WTC11 (cell line): ENCODE data around the gene ELN. TPM values are rescaled to one million over a fixed set of nuclear protein-coding genes. Genes with fewer than 3 reads are reported as not detected.

Experiments
- ATAC-seq: fragments of 200-7000 bp; cut with Tn5 transposase; 2 replicates; pipeline ENCODE4 v1.10.0; 2021; ENCODE audit warnings: mild to moderate bottlenecking, moderate library complexity
- CTCF ChIA-PET: fragments of 300-600 bp; sonication (Branson Sonifier 250); formaldehyde crosslinking; loops from one replicate; lab custom pipeline; 2021; ENCODE audit warnings: antibody characterized with exemption; lab: Charles Lee
- POLR2A ChIA-PET: fragments of 350-600 bp; sonication (Branson Sonifier 250); formaldehyde crosslinking; loops from one replicate; lab custom pipeline; 2021; ENCODE audit warnings: antibody characterized with exemption; lab: Charles Lee
- DNase-seq: peaks from one replicate; pipeline ENCODE4 v3.0.0; 2021; ENCODE audit warnings: low spot score
- H3K27ac Mint-ChIP-seq: 2 replicates; pipeline ENCODE4 v1.8.0; 2021; ENCODE audit warnings: mixed read lengths
- H3K27me3 Mint-ChIP-seq: 2 replicates; pipeline ENCODE4 v1.8.0; 2021; ENCODE audit warnings: low read depth, mild to moderate bottlenecking, moderate library complexity, mixed read lengths
- H3K36me3 Mint-ChIP-seq: 2 replicates; pipeline ENCODE4 v1.8.0; 2021; ENCODE audit warnings: mixed read lengths
- H3K4me1 Mint-ChIP-seq: 2 replicates; pipeline ENCODE4 v1.8.0; 2022; ENCODE audit warnings: mixed read lengths
- H3K4me3 Mint-ChIP-seq: 2 replicates; pipeline ENCODE4 v1.8.0; 2021; ENCODE audit warnings: mild to moderate bottlenecking, moderate library complexity, mixed read lengths
- H3K9me3 Mint-ChIP-seq: 2 replicates; pipeline ENCODE4 v1.8.0; 2021; ENCODE audit warnings: mixed read lengths
- ATF6 ChIP-seq: sonication (generic); formaldehyde crosslinking; IDR thresholded peaks from 2 replicates; pipeline ENCODE4 v1.8.1; 2023; ENCODE audit warnings: mild to moderate bottlenecking, missing genetic modification reagents
- ESRRA ChIP-seq: sonication (generic); formaldehyde crosslinking; IDR thresholded peaks from 2 replicates; pipeline ENCODE4 v1.8.1; 2022; ENCODE audit warnings: mild to moderate bottlenecking, missing genetic modification reagents, borderline replicate concordance
- GTF2I ChIP-seq: fragments of 250-450 bp; sonication (Bioruptor Pico); conservative IDR thresholded peaks from 2 replicates; pipeline ENCODE4 v1.4.0; 2021; ENCODE audit warnings: mild to moderate bottlenecking
- HMGXB4 ChIP-seq: sonication (generic); formaldehyde crosslinking; IDR thresholded peaks from 2 replicates; pipeline ENCODE4 v1.8.1; 2023; ENCODE audit warnings: mild to moderate bottlenecking, moderate library complexity, missing genetic modification reagents
- JUN ChIP-seq: sonication (generic); formaldehyde crosslinking; IDR thresholded peaks from 2 replicates; pipeline ENCODE4 v1.8.0; 2023; ENCODE audit warnings: mild to moderate bottlenecking, missing genetic modification reagents
- TEAD1 ChIP-seq: sonication (generic); formaldehyde crosslinking; IDR thresholded peaks from 2 replicates; pipeline ENCODE4 v1.8.0; 2022; ENCODE audit warnings: mild to moderate bottlenecking, missing genetic modification reagents
- TEAD4 ChIP-seq: sonication (generic); formaldehyde crosslinking; IDR thresholded peaks from 2 replicates; pipeline ENCODE4 v1.8.0; 2022; ENCODE audit warnings: mild to moderate bottlenecking, missing genetic modification reagents
- ZNF416 ChIP-seq: fragments of 250-450 bp; sonication (Bioruptor Pico); IDR thresholded peaks from 2 replicates; pipeline ENCODE4 v1.9.0; 2021; ENCODE audit warnings: mild to moderate bottlenecking, inconsistent platforms
- ZNF423 ChIP-seq: fragments of 250-450 bp; sonication (Bioruptor Pico); IDR thresholded peaks from 2 replicates; pipeline ENCODE4 v2.1.2; 2022; ENCODE audit warnings: mild to moderate bottlenecking, moderate library complexity
- ZSCAN18 ChIP-seq: fragments of 250-450 bp; sonication (Bioruptor Pico); IDR thresholded peaks from 2 replicates; pipeline ENCODE4 v2.1.2; 2022; ENCODE audit warnings: mild to moderate bottlenecking, moderate library complexity
- total RNA-seq: library from RNA; stranded (reverse); gene quantifications from 3 replicates; pipeline ENCODE4 v1.2.3, GENCODE V29; 2021
- TF ChIP-seq, protein P1 (sequence below): sonication (generic); formaldehyde crosslinking; IDR thresholded peaks from 2 replicates; pipeline ENCODE4 v1.8.1; 2023; ENCODE audit warnings: mild to moderate bottlenecking, missing genetic modification reagents
- TF ChIP-seq, protein P2 (sequence below): sonication (generic); formaldehyde crosslinking; IDR thresholded peaks from 2 replicates; pipeline ENCODE4 v1.8.1; 2022; ENCODE audit warnings: mild to moderate bottlenecking, missing genetic modification reagents, moderate library complexity, borderline replicate concordance

ELN gene
- total RNA-seq, 1 experiment from 2014 or later, result 3.3 TPM

DNA sequence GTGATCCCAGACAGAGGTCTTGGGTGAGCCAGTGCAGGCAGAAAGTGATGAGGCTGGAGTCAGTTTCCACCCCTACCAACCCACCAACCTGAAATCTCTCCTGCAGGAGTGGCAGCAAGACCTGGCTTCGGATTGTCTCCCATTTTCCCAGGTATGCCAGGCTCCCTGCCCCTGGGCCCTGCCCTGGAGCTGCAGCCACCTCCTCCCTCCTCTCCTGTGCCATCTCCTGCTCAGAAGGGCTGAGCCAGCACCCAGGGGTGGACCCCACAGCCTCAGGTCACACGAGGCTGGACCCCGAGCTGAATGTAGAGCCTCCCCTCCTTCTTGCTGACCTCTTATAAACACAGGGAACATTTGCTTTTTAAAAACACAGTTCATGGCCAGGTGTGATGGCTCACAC, 38.7 kb downstream of the ELN start:
- TF ChIP-seq ZNF416 (CRISPR knock-in tag), result no peak
- no peak for TF ChIP-seq ATF6 (CRISPR knock-in tag)
- TF ChIP-seq GTF2I, result no peak
- TF ChIP-seq, protein P1, sequence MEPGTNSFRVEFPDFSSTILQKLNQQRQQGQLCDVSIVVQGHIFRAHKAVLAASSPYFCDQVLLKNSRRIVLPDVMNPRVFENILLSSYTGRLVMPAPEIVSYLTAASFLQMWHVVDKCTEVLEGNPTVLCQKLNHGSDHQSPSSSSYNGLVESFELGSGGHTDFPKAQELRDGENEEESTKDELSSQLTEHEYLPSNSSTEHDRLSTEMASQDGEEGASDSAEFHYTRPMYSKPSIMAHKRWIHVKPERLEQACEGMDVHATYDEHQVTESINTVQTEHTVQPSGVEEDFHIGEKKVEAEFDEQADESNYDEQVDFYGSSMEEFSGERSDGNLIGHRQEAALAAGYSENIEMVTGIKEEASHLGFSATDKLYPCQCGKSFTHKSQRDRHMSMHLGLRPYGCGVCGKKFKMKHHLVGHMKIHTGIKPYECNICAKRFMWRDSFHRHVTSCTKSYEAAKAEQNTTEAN (CRISPR knock-in tag), result no peak
- TF ChIP-seq, all 79 proteins: peak for 0
- ChIA-PET CTCF (interaction anchor here (1.0 to 5.7 kb wide), 10 partner anchors 14 to 140 kb away, joined by 4 to 38 read pairs (median 9); partner anchors contain the start of gene LIMK1), POLR2A (interaction anchor here (0.6 kb wide), 1 partner anchor 366 kb away, joined by 4 read pairs; no protein-coding TSS in a partner anchor)
- H3K9me3 Mint-ChIP-seq, result no peaks in the 10 kb centered on the region
- 0 out of 2 replicates have a peak, but pooled peaks cover 2% of the 10 kb centered on the region for H3K4me1 Mint-ChIP-seq
- H3K4me3 Mint-ChIP-seq, result no peak overlapping the region
- no peak overlapping the region for H3K27ac Mint-ChIP-seq
- DNase-seq, result no peak
- H3K27me3 Mint-ChIP-seq, result no peaks in the 10 kb centered on the region; the same call in 1 of the 2 replicates
- no peak for ATAC-seq
- no peaks in the 10 kb centered on the region for H3K36me3 Mint-ChIP-seq

GRCh38 chr7:74068378-74069085, 40.6 kb downstream of the ELN start:
- POLR2A ChIA-PET, result interaction anchor here (0.5 to 1.1 kb wide), 2 partner anchors 15 to 193 kb away, joined by 3 to 5 read pairs; partner anchors contain the start of gene LIMK1
- Mint-ChIP-seq H3K9me3 (no peaks in the 10 kb centered on the region), H3K4me3 (no peak overlapping the region), H3K27ac (no peak overlapping the region), H3K27me3 (no peaks in the 10 kb centered on the region; the same call in 1 of the 2 replicates), H3K4me1 (0 out of 2 replicates have a peak, but pooled peaks cover 2% of the 10 kb centered on the region), H3K36me3 (no peaks in the 10 kb centered on the region)
- DNase-seq (no peak), ATAC-seq (no peak)
- TF ChIP-seq ZSCAN18 (CRISPR knock-in tag) (no peak), TEAD4 (no peak), HMGXB4 (no peak), ZNF423 (CRISPR knock-in tag) (no peak), TEAD1 (CRISPR knock-in tag) (no peak), ESRRA (CRISPR knock-in tag) (no peak)
- TF ChIP-seq, protein P2, sequence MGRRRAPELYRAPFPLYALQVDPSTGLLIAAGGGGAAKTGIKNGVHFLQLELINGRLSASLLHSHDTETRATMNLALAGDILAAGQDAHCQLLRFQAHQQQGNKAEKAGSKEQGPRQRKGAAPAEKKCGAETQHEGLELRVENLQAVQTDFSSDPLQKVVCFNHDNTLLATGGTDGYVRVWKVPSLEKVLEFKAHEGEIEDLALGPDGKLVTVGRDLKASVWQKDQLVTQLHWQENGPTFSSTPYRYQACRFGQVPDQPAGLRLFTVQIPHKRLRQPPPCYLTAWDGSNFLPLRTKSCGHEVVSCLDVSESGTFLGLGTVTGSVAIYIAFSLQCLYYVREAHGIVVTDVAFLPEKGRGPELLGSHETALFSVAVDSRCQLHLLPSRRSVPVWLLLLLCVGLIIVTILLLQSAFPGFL, result no peak
- CTCF ChIA-PET, result interaction anchor here (0.5 to 5.7 kb wide), 15 partner anchors 12 to 333 kb away, joined by 3 to 38 read pairs (median 5); partner anchors contain the start of gene LIMK1

DNA sequence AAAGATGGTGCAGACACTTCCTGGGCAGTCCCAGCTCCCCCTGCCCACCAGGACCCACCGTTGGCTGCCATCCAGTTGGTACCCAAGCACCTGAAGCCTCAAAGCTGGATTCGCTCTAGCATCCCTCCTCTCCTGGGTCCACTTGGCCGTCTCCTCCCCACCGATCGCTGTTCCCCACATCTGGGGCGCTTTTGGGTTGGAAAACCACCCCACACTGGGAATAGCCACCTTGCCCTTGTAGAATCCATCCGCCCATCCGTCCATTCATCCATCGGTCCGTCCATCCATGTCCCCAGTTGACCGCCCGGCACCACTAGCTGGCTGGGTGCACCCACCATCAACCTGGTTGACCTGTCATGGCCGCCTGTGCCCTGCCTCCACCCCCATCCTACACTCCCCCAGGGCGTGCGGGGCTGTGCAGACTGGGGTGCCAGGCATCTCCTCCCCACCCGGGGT, 41.1 kb downstream of the ELN start:
- Mint-ChIP-seq H3K9me3 (no peaks in the 10 kb centered on the region), H3K4me3 (no peak overlapping the region)

More for the DNA sequence above, 41.1 kb downstream of the ELN start:
- TF ChIP-seq JUN, result no peak
- Mint-ChIP-seq H3K27me3 (no peaks in the 10 kb centered on the region; the same call in 1 of the 2 replicates), H3K27ac (no peak overlapping the region), H3K36me3 (no peaks in the 10 kb centered on the region), H3K4me1 (0 out of 2 replicates have a peak, but pooled peaks cover 2% of the 10 kb centered on the region)
- POLR2A ChIA-PET, result interaction anchor here (1.1 kb wide), 1 partner anchor 14 kb away, joined by 5 read pairs; the partner anchor contains the start of gene LIMK1
- CTCF ChIA-PET, result interaction anchor here (0.9 to 5.7 kb wide), 19 partner anchors 13 to 332 kb away, joined by 3 to 38 read pairs (median 5); partner anchors contain the start of gene LIMK1
- ATAC-seq, result no peak
- DNase-seq, result no peak
